HepG2 (cell line): ENCODE data around the gene TUT7. TPM values are rescaled to one million over a fixed set of nuclear protein-coding genes. Genes with fewer than 3 reads are reported as not detected.

ENCODE experiments used
- AHR ChIP-seq: IDR thresholded peaks from 2 replicates; pipeline ENCODE4 v1.6.1; 2018; ENCODE audit warnings: missing genetic modification reagents, missing compliant biosample characterization
- ATF5 ChIP-seq: sonication (generic); formaldehyde crosslinking; IDR thresholded peaks from 2 replicates; pipeline ENCODE4 v1.4.0; 2020; ENCODE audit warnings: mild to moderate bottlenecking, low read depth, missing genetic modification reagents
- BCL6 ChIP-seq: IDR thresholded peaks from 2 replicates; pipeline ENCODE4 v1.6.1; 2016; ENCODE audit warnings: missing genetic modification reagents, missing compliant biosample characterization
- FOXK1 ChIP-seq: sonication (generic); formaldehyde crosslinking; IDR thresholded peaks from 2 replicates; pipeline ENCODE4 v1.4.0; 2020; ENCODE audit warnings: low read depth, missing genetic modification reagents, borderline replicate concordance
- GTF2F1 ChIP-seq: fragments of 150-350 bp; IDR thresholded peaks from 2 replicates; pipeline ENCODE4 v1.6.1; 2014; ENCODE audit warnings: low read length
- IRF2 ChIP-seq: IDR thresholded peaks from 2 replicates; pipeline ENCODE4 v1.6.1; 2018; ENCODE audit warnings: missing genetic modification reagents, missing compliant biosample characterization
- KAT8 ChIP-seq: IDR thresholded peaks from 2 replicates; pipeline ENCODE4 v1.6.1; 2016; ENCODE audit warnings: missing genetic modification reagents, missing compliant biosample characterization
- MED8 ChIP-seq: sonication (generic); formaldehyde crosslinking; IDR thresholded peaks from 2 replicates; pipeline ENCODE4 v1.8.1; 2023; ENCODE audit warnings: mild to moderate bottlenecking, missing genetic modification reagents; ENCODE audit not compliant: insufficient replicate concordance
- MEF2D ChIP-seq: sonication (generic); formaldehyde crosslinking; IDR thresholded peaks from 2 replicates; pipeline ENCODE4 v1.5.1; 2020; ENCODE audit warnings: mild to moderate bottlenecking, missing genetic modification reagents
- MEIS2 ChIP-seq: sonication (generic); formaldehyde crosslinking; IDR thresholded peaks from 2 replicates; pipeline ENCODE4 v1.9.0; 2021; ENCODE audit warnings: mild to moderate bottlenecking, missing genetic modification reagents
- NCOR1 ChIP-seq: fragments of 200-600 bp; sonication (generic); IDR thresholded peaks from 2 replicates; pipeline ENCODE4 v1.7.0; 2017; ENCODE audit warnings: antibody characterized with exemption, low read length, borderline replicate concordance
- NFKB2 ChIP-seq: sonication (generic); formaldehyde crosslinking; IDR thresholded peaks from 2 replicates; pipeline ENCODE4 v1.4.0; 2020; ENCODE audit warnings: missing genetic modification reagents, borderline replicate concordance
- NFYC ChIP-seq: IDR thresholded peaks from 2 replicates; pipeline ENCODE4 v1.6.1; 2016; ENCODE audit warnings: missing genetic modification reagents, missing compliant biosample characterization
- PAX8 ChIP-seq: sonication (generic); formaldehyde crosslinking; IDR thresholded peaks from 2 replicates; pipeline ENCODE4 v1.8.0; 2022; ENCODE audit warnings: mild to moderate bottlenecking, missing genetic modification reagents, borderline replicate concordance
- RAD21 ChIP-seq: fragments of 450-650 bp; formaldehyde crosslinking; IDR thresholded peaks from 2 replicates; pipeline ENCODE4 v1.5.0; 2020; ENCODE audit warnings: mild to moderate bottlenecking
- RFXANK ChIP-seq: IDR thresholded peaks from 2 replicates; pipeline ENCODE4 v1.6.1; 2016
- SP2 ChIP-seq: sonication (generic); formaldehyde crosslinking; IDR thresholded peaks from 2 replicates; pipeline ENCODE4 v1.5.1; 2020; ENCODE audit warnings: mild to moderate bottlenecking, missing genetic modification reagents
- ZMYM3 ChIP-seq: sonication (generic); formaldehyde crosslinking; IDR thresholded peaks from 2 replicates; pipeline ENCODE4 v1.5.1; 2020; ENCODE audit warnings: mild to moderate bottlenecking, missing genetic modification reagents
- ZNF142 ChIP-seq: sonication (generic); formaldehyde crosslinking; IDR thresholded peaks from 2 replicates; pipeline ENCODE4 v1.4.0; 2020; ENCODE audit warnings: missing genetic modification reagents
- ZNF350 ChIP-seq: sonication (generic); formaldehyde crosslinking; IDR thresholded peaks from 2 replicates; pipeline ENCODE4 v1.4.0; 2020; ENCODE audit warnings: mild to moderate bottlenecking, low read depth, missing genetic modification reagents, borderline replicate concordance
- ZNF580 ChIP-seq: IDR thresholded peaks from 2 replicates; pipeline ENCODE4 v1.6.1; 2016; ENCODE audit warnings: low read depth, borderline replicate concordance
- ZNF878 ChIP-seq: sonication (generic); formaldehyde crosslinking; IDR thresholded peaks from 2 replicates; pipeline ENCODE4 v1.8.1; 2023; ENCODE audit warnings: mild to moderate bottlenecking, missing genetic modification reagents, moderate library complexity
- ZSCAN12 ChIP-seq: sonication (generic); formaldehyde crosslinking; IDR thresholded peaks from 2 replicates; pipeline ENCODE4 v1.9.0; 2021; ENCODE audit warnings: mild to moderate bottlenecking, missing genetic modification reagents
- ZSCAN21 ChIP-seq: sonication (generic); formaldehyde crosslinking; IDR thresholded peaks from 2 replicates; pipeline ENCODE4 v1.8.0; 2022; ENCODE audit warnings: mild to moderate bottlenecking, missing genetic modification reagents, moderate library complexity, borderline replicate concordance
- polyA plus RNA-seq, 8 experiments: library from polyadenylated mRNA; depleted of rRNA in 3 of 8; stranded (reverse) in 7 of 8; unstranded in 1 of 8; fragments of >200 nt; fragmentation: Illumina TruSeq in 4 of 8; extraction: Trizol in 4 of 8; gene quantifications; 2 replicates each; pipeline versions ENCODE4 v1.2.1 to v1.2.3, GENCODE V29; 2011 to 2016; ENCODE audit warnings: low read depth in 4 of 8, missing spikeins in 1 of 8, mixed read lengths in 1 of 8; ENCODE audit not compliant: insufficient read depth in 1 of 8
- total RNA-seq, 5 experiments: library from RNA; depleted of rRNA; stranded (reverse); fragments of >200 nt; fragmentation: Illumina TruSeq; extraction: Trizol; gene quantifications; 2 replicates each; pipeline ENCODE4 v1.2.3, GENCODE V29; 2016; ENCODE audit warnings: low read depth in 1 of 5

TUT7 gene
- total and polyA plus RNA-seq, 2 of the 13 experiments (the other 11 are each of a cell fraction or from before 2014, with no cell fraction given) = 12.0 to 19.4 TPM

DNA sequence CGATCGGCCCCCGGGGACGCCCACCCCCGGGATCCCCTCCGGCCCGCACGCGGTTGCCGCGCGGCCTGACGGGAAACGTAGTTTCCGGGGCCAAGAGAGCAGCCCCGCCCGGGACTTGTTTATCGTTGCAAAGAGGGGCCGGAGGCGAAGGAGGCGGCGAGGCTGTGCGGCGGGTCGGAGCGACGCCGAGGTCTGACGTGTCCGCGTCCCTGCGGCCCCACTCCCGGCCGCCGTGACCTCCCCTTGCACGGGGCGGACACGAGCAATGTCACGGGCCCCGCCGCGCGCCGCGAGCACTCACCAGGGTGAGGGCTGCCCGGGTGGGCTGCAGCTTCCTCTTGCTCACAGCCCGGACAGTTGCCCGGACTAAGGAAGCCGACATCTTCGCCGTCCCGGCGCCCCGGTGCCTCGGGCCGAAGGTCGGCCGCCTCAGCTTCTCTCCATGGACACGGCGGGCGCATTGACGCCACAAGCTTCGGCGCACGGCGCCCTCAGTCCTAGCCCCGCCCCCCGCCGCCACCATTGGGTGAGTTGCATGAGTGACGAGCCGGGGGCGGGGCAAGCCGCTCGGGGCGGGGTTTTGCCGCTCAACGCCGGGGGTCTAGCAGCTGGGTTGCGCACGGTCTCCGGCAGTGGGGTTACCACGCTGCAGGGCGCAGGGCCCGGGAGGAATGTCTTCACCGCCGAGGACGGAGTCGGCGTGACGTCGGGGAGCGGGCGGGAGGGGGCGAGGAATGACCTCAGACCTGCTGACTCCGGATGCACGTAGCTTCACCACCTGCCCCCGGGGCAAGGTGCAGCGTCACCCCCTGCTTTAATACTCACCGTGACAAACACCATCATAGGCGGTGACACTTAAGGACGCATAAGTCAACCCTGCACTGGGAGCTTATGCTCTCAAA, 71.9 kb downstream of the TUT7 start, which contains the start of gene ISCA1 (continued):
- TF ChIP-seq MEIS2 (CRISPR knock-in tag) (peak; percentile 57), KAT8 (CRISPR knock-in tag) (peak; percentile 55), NFYC (CRISPR knock-in tag) (peak; percentile 75), NCOR1 (no peak), MEF2D (CRISPR knock-in tag) (0 out of 2 replicates have a peak, but pooled peaks have one; percentile 22), ZSCAN21 (CRISPR knock-in tag) (peak; percentile 53; the same call in 1 of the 2 replicates), ZNF142 (CRISPR knock-in tag) (peak; percentile 71; the same call in 1 of the 2 replicates), ZNF580 (peak; percentile 46; the same call in 1 of the 2 replicates), NFKB2 (peak; percentile 5; the same call in 1 of the 2 replicates), ZMYM3 (no peak), PAX8 (peak; percentile 59; the same call in 1 of the 2 replicates), ZSCAN12 (CRISPR knock-in tag) (no peak; the same call in 1 of the 2 replicates), GTF2F1 (peak; percentile 72; the same call in 1 of the 2 replicates), IRF2 (0 out of 2 replicates have a peak, but pooled peaks have one; percentile 49), ZNF878 (no peak; the same call in none of the 2 replicates), SP2 (CRISPR knock-in tag) (peak; percentile 75), FOXK1 (peak; percentile 37), RFXANK (CRISPR knock-in tag) (no peak), ATF5 (CRISPR knock-in tag) (no peak), AHR (CRISPR knock-in tag) (no peak), ZNF350 (CRISPR knock-in tag) (peak; percentile 78), RAD21 (CRISPR knock-in tag) (peak; percentile 45; the same call in 1 of the 2 replicates), MED8 (CRISPR knock-in tag) (peak; percentile 24), BCL6 (CRISPR knock-in tag) (peak; percentile 9; the same call in 1 of the 2 replicates)
